K562 (cell line): Measurements from ENCODE around the gene TSHR. TPM values are rescaled to one million over a fixed set of nuclear protein-coding genes. Genes with fewer than 3 reads are reported as not detected.

ENCODE experiments used
- DPF2 ChIP-seq: fragments of 450-650 bp; IDR thresholded peaks from 2 replicates; pipeline ENCODE4 v1.6.1; 2016
- ELK3 ChIP-seq: fragments of 450-650 bp; formaldehyde crosslinking; IDR thresholded peaks from 2 replicates; pipeline ENCODE4 v1.4.0; 2020; ENCODE audit warnings: mild to moderate bottlenecking
- HCFC1 ChIP-seq: IDR thresholded peaks from 2 replicates; pipeline ENCODE4 v1.6.1; 2012; ENCODE audit warnings: low read depth, low read length, improper control_type of control experiment
- HDAC6 ChIP-seq: IDR thresholded peaks from 2 replicates; pipeline ENCODE4 v1.6.1; 2012; ENCODE audit warnings: low read depth, mild to moderate bottlenecking, control low read depth, inconsistent platforms, low read length, moderate library complexity
- JUN ChIP-seq, 2 experiments: sonication (generic) in 1 of 2; formaldehyde crosslinking in 1 of 2; IDR thresholded peaks; 2 replicates each; pipeline versions ENCODE4 v1.6.1 to v1.8.0; 2012 to 2022; ENCODE audit warnings: borderline replicate concordance in 2 of 2, mild to moderate bottlenecking in 2 of 2, improper control_type of control experiment in 1 of 2, low read depth in 1 of 2, low read length in 1 of 2, missing genetic modification reagents in 1 of 2
- PRDM10 ChIP-seq: fragments of 450-650 bp; IDR thresholded peaks from 2 replicates; pipeline ENCODE4 v1.6.1; 2018; ENCODE audit not compliant: partially characterized antibody
- RFX7 ChIP-seq: fragments of 250-450 bp; sonication (Bioruptor Pico); IDR thresholded peaks from 2 replicates; pipeline ENCODE4 v1.5.1; 2021; ENCODE audit warnings: mild to moderate bottlenecking
- SIN3A ChIP-seq, 2 experiments: fragments of 150-350 bp in 1 of 2; IDR thresholded peaks; 2 replicates each; pipeline ENCODE4 v1.6.1; 2011 to 2016; ENCODE audit warnings: borderline replicate concordance in 2 of 2, low read depth in 2 of 2, low read length in 2 of 2, mild to moderate bottlenecking in 2 of 2, moderate library complexity in 2 of 2; ENCODE audit not compliant: control insufficient read depth in 1 of 2
- SNIP1 ChIP-seq: fragments of 450-650 bp; IDR thresholded peaks from 2 replicates; pipeline ENCODE4 v1.7.1; 2017; ENCODE audit warnings: low read depth, mild to moderate bottlenecking
- TBP ChIP-seq: optimal IDR thresholded peaks from 2 replicates; pipeline ENCODE3; 2011; ENCODE audit warnings: low read depth, low read length, improper control_type of control experiment
- ZNF512 ChIP-seq: IDR thresholded peaks from 2 replicates; pipeline ENCODE4 v1.6.1; 2016; ENCODE audit warnings: missing genetic modification characterization, missing compliant biosample characterization
- polyA plus RNA-seq, 8 experiments: library from polyadenylated mRNA; depleted of rRNA in 4 of 8; stranded (reverse) in 5 of 8; unstranded in 3 of 8; fragments of >200 nt; fragmentation: Nextera tagmentation in 2 of 8; fragmentation: Illumina TruSeq in 1 of 8; extraction: Ambion mirVana in 2 of 8; extraction: Trizol in 1 of 8; gene quantifications; 2 replicates each; pipeline versions ENCODE4 v1.2.1 to v1.2.3, GENCODE V29; 2011 to 2014; ENCODE audit warnings: inconsistent platforms in 1 of 8, missing spikeins in 1 of 8
- total RNA-seq, 7 experiments: library from RNA; depleted of rRNA in 6 of 7; stranded (reverse); fragments of >200 nt in 6 of 7; fragmentation: Illumina TruSeq in 2 of 7; extraction: Trizol in 2 of 7; gene quantifications; 2 replicates each; pipeline versions ENCODE4 v1.2.1 to v1.2.3, GENCODE V29; 2011 to 2021; ENCODE audit warnings: low replicate concordance in 1 of 7
- TF ChIP-seq, protein P1 (sequence below): sonication (generic); formaldehyde crosslinking; IDR thresholded peaks from 2 replicates; pipeline ENCODE4 v1.8.0; 2023; ENCODE audit warnings: missing genetic modification reagents, mild to moderate bottlenecking, borderline replicate concordance

TSHR gene
- total and polyA plus RNA-seq, 9 of the 15 experiments (the other 6 are each of a cell fraction or from before 2014, with no cell fraction given): 0.01 to 0.10 TPM; not detected in 7

DNA sequence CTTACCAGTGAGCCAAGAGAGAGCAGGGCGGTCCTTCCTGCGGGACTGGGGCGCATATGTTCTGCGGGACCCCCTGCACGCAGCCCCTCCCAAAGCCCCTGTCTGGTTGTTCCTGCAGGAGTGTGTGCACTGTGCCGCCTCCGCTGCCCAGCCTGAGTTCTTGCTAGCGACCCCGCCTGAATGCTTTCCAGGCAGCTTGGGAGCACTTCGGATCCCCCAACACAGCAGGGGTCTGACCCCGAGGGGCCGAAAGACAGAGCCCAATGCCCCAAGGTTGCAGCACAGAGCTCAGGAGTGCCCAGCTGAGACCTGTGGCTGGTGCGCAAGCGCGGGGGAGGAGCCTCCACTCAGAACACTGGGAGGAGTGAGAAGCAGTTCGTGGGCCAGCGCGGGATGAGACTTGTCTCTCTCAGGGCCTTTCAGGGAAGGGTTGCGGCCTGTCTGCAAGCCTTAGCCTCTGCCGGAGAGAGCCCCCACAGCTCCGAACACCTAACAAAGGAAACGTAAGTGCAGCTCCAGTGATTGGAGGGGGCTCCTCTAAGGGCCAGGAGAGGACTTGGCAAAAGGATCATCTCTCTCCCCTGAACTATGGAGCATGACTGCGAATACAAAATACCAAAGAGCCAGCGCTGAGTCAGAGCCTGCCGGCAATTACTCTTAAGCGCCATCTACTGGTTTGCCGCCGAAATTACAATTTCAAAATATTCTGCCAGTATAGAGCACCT lies 214.8 kb downstream of the TSHR start (continued):
- TF ChIP-seq SIN3A (IDR thresholded peaks at IDR 0.05; ENCODE audit: borderline replicate concordance in 2 of 2, control insufficient read depth in 1 of 2, low read depth in 2 of 2, low read length in 2 of 2) (no peak), PRDM10 (no peak), JUN (IDR thresholded peaks at IDR 0.05; ENCODE audit: borderline replicate concordance, low read depth, low read length) (peak; percentile 45; the same call in 1 of the 2 replicates), JUN (CRISPR knock-in tag; IDR thresholded peaks at IDR 0.05; ENCODE audit: borderline replicate concordance) (no peak), ZNF512 (tag) (no peak), HDAC6 (no peak), SNIP1 (no peak), TBP (peak; percentile 52), DPF2 (0 out of 2 replicates have a peak, but pooled peaks have one; percentile 46), HCFC1 (0 out of 2 replicates have a peak, but pooled peaks have one; percentile 17), ELK3 (CRISPR knock-in tag) (no peak), RFX7 (CRISPR knock-in tag) (no peak)
- TF ChIP-seq, protein P1, sequence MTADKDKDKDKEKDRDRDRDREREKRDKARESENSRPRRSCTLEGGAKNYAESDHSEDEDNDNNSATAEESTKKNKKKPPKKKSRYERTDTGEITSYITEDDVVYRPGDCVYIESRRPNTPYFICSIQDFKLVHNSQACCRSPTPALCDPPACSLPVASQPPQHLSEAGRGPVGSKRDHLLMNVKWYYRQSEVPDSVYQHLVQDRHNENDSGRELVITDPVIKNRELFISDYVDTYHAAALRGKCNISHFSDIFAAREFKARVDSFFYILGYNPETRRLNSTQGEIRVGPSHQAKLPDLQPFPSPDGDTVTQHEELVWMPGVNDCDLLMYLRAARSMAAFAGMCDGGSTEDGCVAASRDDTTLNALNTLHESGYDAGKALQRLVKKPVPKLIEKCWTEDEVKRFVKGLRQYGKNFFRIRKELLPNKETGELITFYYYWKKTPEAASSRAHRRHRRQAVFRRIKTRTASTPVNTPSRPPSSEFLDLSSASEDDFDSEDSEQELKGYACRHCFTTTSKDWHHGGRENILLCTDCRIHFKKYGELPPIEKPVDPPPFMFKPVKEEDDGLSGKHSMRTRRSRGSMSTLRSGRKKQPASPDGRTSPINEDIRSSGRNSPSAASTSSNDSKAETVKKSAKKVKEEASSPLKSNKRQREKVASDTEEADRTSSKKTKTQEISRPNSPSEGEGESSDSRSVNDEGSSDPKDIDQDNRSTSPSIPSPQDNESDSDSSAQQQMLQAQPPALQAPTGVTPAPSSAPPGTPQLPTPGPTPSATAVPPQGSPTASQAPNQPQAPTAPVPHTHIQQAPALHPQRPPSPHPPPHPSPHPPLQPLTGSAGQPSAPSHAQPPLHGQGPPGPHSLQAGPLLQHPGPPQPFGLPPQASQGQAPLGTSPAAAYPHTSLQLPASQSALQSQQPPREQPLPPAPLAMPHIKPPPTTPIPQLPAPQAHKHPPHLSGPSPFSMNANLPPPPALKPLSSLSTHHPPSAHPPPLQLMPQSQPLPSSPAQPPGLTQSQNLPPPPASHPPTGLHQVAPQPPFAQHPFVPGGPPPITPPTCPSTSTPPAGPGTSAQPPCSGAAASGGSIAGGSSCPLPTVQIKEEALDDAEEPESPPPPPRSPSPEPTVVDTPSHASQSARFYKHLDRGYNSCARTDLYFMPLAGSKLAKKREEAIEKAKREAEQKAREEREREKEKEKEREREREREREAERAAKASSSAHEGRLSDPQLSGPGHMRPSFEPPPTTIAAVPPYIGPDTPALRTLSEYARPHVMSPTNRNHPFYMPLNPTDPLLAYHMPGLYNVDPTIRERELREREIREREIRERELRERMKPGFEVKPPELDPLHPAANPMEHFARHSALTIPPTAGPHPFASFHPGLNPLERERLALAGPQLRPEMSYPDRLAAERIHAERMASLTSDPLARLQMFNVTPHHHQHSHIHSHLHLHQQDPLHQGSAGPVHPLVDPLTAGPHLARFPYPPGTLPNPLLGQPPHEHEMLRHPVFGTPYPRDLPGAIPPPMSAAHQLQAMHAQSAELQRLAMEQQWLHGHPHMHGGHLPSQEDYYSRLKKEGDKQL: no peak
